Ovary (tissue), 9 donors: ENCODE results near the gene FGFBP2. TPM values are rescaled to one million over a fixed set of nuclear protein-coding genes. Genes with fewer than 3 reads are reported as not detected.

Experiments used
- DNase-seq, 5 donors: peaks; one replicate each; pipeline ENCODE4 v3.0.0-alpha.2; 2019 to 2020
- H3K27ac ChIP-seq, 2 donors: fragments of 200-600 bp; one replicate each; pipeline versions ENCODE4 v1.5.1 to v1.8.0; 2019 to 2022
- H3K27me3 ChIP-seq: fragments of 200-600 bp; one replicate; pipeline ENCODE4 v1.8.0; 2022
- H3K36me3 ChIP-seq: fragments of 200-600 bp; sonication (generic); one replicate; pipeline ENCODE4 v1.5.1; 2019
- H3K4me1 ChIP-seq: one replicate; pipeline ENCODE4 v1.8.1; 2013; ENCODE audit warnings: mild to moderate bottlenecking, moderate library complexity; ENCODE audit not compliant: insufficient read depth
- H3K4me3 ChIP-seq: fragments of 200-600 bp; sonication (generic); one replicate; pipeline ENCODE4 v1.5.1; 2017
- H3K9me3 ChIP-seq, 2 donors: fragments of 200-600 bp in 1 of 2; sonication (generic) in 1 of 2; one replicate each; pipeline versions ENCODE4 v1.5.1 to v1.8.1; 2013 to 2019; ENCODE audit warnings: mild to moderate bottlenecking in 1 of 2, moderate library complexity in 1 of 2
- EP300 ChIP-seq: sonication (generic); formaldehyde crosslinking; IDR thresholded peaks from one replicate; pipeline ENCODE4 v1.6.1; 2017; ENCODE audit warnings: antibody characterized with exemption
- POLR2A ChIP-seq: fragments of 450-650 bp; IDR thresholded peaks from one replicate; pipeline ENCODE4 v1.6.1; 2017; ENCODE audit warnings: antibody characterized with exemption, mild to moderate bottlenecking, moderate library complexity
- WGBS, 3 donors: extraction: QIAGEN DNeasy Blood & Tissue Kit in 1 of 3; methylation state at CpG; one replicate each; pipeline versions ENCODE4 v1.1.5 to v1.1.7; 2013 to 2017; 5-methylcytosine and 5-hydroxymethylcytosine counted together
- intact Hi-C, 4 donors: fragments of 100-400 bp; cut with DNase I; formaldehyde crosslinking; loops; one replicate each; pipeline versions ENCODE4 v1.11.0 to v1.15.1; 2022 to 2023
- polyA plus RNA-seq, 2 donors: library from polyadenylated mRNA; stranded (reverse); fragments of 200-250 nt in 1 of 2; fragments of 350-450 nt in 1 of 2; fragmentation: Illumina TruSeq in 1 of 2; extraction: RNeasy Lipid Tissue Mini Kit (QIAGEN cat#74804) in 1 of 2; gene quantifications; one replicate each; pipeline ENCODE4 v1.2.3, GENCODE V29; 2013 to 2014
- total RNA-seq, 7 donors: library from RNA; depleted of rRNA in 2 of 7; stranded (reverse); fragments of >200 nt in 2 of 7; fragmentation: NEBNext Ultra II Directional in 3 of 7; extraction: Animal tissue kit (Norgen Biotek cat#: 25700) in 3 of 7; gene quantifications; one replicate each; pipeline versions ENCODE4 v1.1.0 to v1.2.4, GENCODE V29; 2016 to 2023
- TF ChIP-seq, protein P1 (sequence below), 3 donors: fragments of 450-650 bp in 2 of 3; fragments of 200-600 bp in 1 of 3; IDR thresholded peaks; one replicate each; pipeline versions ENCODE4 v1.5.1 to v1.8.0; 2016 to 2022; ENCODE audit warnings: antibody characterized with exemption in 3 of 3, mild to moderate bottlenecking in 1 of 3
- donor health status: DM: no; HTN: no; CAD: no; lungs with moderate emphysema.
- donor health status: DM: no; HTN: no; CAD: no.
- donor health status: Bipolar disorder and iron deficiency.
- donor health status: DM: yes; HTN: yes; CAD: no.
- donor health status: DM: no; HTN: no; CAD: no.
- donor health status: DM: yes; HTN: yes; CAD: no.

FGFBP2 gene
- total and polyA plus RNA-seq, 9 donors, result 0.20 to 2.2 (median 1.0) TPM; not detected in 3

DNA sequence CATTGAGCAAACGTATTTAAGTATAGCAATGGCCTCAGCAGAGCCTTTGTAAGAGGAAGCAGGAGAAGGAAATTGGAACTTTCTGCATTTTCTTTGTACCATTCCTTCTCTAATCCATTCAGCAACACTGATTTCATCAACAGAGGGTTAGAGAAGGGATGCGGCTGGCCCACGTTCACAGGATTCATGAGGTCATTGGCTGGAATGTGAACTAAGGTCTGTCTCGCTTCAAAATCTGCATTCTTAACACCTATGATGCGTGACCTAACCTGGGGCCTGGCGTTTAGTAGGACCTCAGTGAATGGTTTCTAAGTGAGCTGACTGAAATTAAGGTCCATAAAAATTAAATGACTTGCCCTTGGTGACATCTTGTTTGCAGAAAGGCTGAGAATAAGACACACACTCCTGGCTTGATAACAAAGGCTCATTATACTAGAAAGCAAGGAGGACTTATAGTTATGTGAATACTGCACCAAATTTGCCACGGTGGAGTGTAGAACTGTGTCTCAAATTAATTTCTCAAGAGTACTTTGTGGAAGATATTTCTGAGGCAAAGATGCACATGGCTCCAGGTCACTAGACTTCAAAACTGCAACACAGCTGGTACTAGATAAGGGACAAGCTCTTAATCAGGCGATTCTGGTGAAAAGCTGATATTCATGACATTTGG is 49.9 kb downstream of the FGFBP2 start:
- Histone ChIP-seq H3K4me1 (no peaks in the 10 kb centered on the region), H3K27ac (no peak overlapping the region), H3K27me3 (no peaks in the 10 kb centered on the region), H3K4me3 (no peak overlapping the region), H3K36me3 (no peaks in the 10 kb centered on the region), H3K9me3 (no peaks in the 10 kb centered on the region)
- WGBS, 3 donors, result 54 to 71% (median 67%) methylated on average over 8 of the region's 8 CpGs
- TF ChIP-seq, protein P1, sequence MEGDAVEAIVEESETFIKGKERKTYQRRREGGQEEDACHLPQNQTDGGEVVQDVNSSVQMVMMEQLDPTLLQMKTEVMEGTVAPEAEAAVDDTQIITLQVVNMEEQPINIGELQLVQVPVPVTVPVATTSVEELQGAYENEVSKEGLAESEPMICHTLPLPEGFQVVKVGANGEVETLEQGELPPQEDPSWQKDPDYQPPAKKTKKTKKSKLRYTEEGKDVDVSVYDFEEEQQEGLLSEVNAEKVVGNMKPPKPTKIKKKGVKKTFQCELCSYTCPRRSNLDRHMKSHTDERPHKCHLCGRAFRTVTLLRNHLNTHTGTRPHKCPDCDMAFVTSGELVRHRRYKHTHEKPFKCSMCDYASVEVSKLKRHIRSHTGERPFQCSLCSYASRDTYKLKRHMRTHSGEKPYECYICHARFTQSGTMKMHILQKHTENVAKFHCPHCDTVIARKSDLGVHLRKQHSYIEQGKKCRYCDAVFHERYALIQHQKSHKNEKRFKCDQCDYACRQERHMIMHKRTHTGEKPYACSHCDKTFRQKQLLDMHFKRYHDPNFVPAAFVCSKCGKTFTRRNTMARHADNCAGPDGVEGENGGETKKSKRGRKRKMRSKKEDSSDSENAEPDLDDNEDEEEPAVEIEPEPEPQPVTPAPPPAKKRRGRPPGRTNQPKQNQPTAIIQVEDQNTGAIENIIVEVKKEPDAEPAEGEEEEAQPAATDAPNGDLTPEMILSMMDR (IDR thresholded peaks at IDR 0.05), result no peak
- no peak for TF ChIP-seq POLR2A
- TF ChIP-seq EP300, result no peak
- intact Hi-C loops, result no loop called here
- DNase-seq, result no peak

DNA sequence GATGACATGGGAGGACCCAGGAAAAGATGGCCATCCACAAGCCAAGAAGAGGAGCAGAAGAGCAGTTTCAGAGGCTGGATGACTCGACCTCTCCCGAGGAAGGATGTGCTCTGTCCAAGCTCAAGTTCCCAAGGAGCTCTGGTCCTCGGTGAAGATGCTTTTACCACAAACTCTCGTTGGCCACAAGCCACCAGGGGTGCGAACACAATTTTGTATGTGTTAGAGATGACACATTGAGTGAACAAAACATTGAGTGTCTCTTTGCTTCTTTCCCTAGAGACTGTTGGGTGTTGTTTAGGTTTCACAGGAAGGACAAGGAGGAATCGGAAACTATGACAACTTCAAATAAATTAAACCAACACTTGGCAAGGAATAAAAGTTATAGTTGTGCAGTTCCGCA is 50.7 kb downstream of the FGFBP2 start:
- H3K27ac ChIP-seq, result no peak overlapping the region
- intact Hi-C loops, result no loop called here
- no peaks in the 10 kb centered on the region for H3K27me3 ChIP-seq
- H3K36me3 ChIP-seq, result no peaks in the 10 kb centered on the region
- no peaks in the 10 kb centered on the region for H3K4me1 ChIP-seq
- 64 to 78% (median 66%) methylated on average over 7 of the region's 7 CpGs for WGBS, 3 donors
- H3K9me3 ChIP-seq, result no peaks in the 10 kb centered on the region
- no peak for DNase-seq
- TF ChIP-seq POLR2A (no peak), EP300 (no peak)
- TF ChIP-seq, protein P1 (IDR thresholded peaks at IDR 0.05), result no peak
- H3K4me3 ChIP-seq, result no peak overlapping the region

Other genes starting within 250 kb of the FGFBP2 start
- gene CD38, start 184.8 kb downstream of the FGFBP2 start, total RNA-seq, result 1 to 10 TPM in 3 of 7 donors, under 1 TPM in 4; 0.23 to 9.5 (median 0.97) TPM
- gene CD38, start 184.8 kb downstream of the FGFBP2 start, polyA plus RNA-seq, result 1 to 10 TPM in 1 of 2 donors, under 1 TPM in 1; 0.25 to 3.0 TPM
- 1 to 10 TPM in 1 of 7 donors, under 1 TPM in 1, not detected in 5; 0.36 to 1.4 TPM for gene FGFBP1, start 24.4 kb downstream of the FGFBP2 start, total RNA-seq
- gene FGFBP1, start 24.4 kb downstream of the FGFBP2 start, polyA plus RNA-seq, result not detected
- 1 to 10 TPM in 4 of 7 donors, under 1 TPM in 3; 0.18 to 3.3 (median 1.5) TPM for gene PROM1, start 120.8 kb upstream of the FGFBP2 start, total RNA-seq
- gene PROM1, start 120.8 kb upstream of the FGFBP2 start, polyA plus RNA-seq, result under 1 TPM; 0.10 to 0.25 TPM